Dendritic cell treated with granulocyte-macrophage colony-stimulating factor and Interleukin-4, amounts not matched to agents 40 ng/mL and 50 ng/mL, for 4 days (primary cell): ENCODE measurements around the gene FYCO1.
"Not testable (repeated sequence)": the region's sequence is repeated elsewhere in the genome, so short reads cannot be mapped to it uniquely, and the experiment has no call there.

Source experiments
- H3K27ac Mint-ChIP-seq: one replicate; pipeline ENCODE4 v1.8.0; 2022; ENCODE audit warnings: mild to moderate bottlenecking, mixed read lengths
- H3K27me3 Mint-ChIP-seq: one replicate; pipeline ENCODE4 v1.8.0; 2022; ENCODE audit warnings: mild to moderate bottlenecking, mixed read lengths
- H3K36me3 Mint-ChIP-seq: one replicate; pipeline ENCODE4 v1.8.0; 2022; ENCODE audit warnings: low read depth, mixed read lengths
- H3K4me1 Mint-ChIP-seq: one replicate; pipeline ENCODE4 v1.8.0; 2022; ENCODE audit warnings: low read depth, mixed read lengths
- H3K4me3 Mint-ChIP-seq: one replicate; pipeline ENCODE4 v1.8.0; 2022; ENCODE audit warnings: mild to moderate bottlenecking, moderate library complexity, mixed read lengths
- H3K9me3 Mint-ChIP-seq: one replicate; pipeline ENCODE4 v1.8.0; 2022; ENCODE audit warnings: mixed read lengths
- intact Hi-C: fragments of 100-400 bp; cut with micrococcal nuclease; formaldehyde crosslinking; loops from one replicate; pipeline ENCODE4 v1.15.0; 2022

Gene FYCO1

GRCh38 chr3:45997942-45998341, 2.3 kb upstream of the FYCO1 start:
- H3K36me3 Mint-ChIP-seq = peaks cover 8% of the 10 kb centered on the region
- no peak overlapping the region for H3K4me3 Mint-ChIP-seq
- H3K27me3 Mint-ChIP-seq = peaks cover 4% of the 10 kb centered on the region
- intact Hi-C loops = loop anchor here (10.0 kb wide), 1 partner anchor 57 kb away; no protein-coding TSS in a partner anchor
- no peaks in the 10 kb centered on the region for H3K9me3 Mint-ChIP-seq
- H3K27ac Mint-ChIP-seq = no peak overlapping the region
- peaks cover 36% of the 10 kb centered on the region for H3K4me1 Mint-ChIP-seq

- H3K4me3 Mint-ChIP-seq, H3K27me3 Mint-ChIP-seq, H3K27ac Mint-ChIP-seq, H3K9me3 Mint-ChIP-seq, H3K36me3 Mint-ChIP-seq: not testable (repeated sequence)
- peaks cover 40% of the 10 kb centered on the region for H3K4me1 Mint-ChIP-seq
- intact Hi-C loops = loop anchor here (10.0 kb wide), 1 partner anchor 57 kb away; no protein-coding TSS in a partner anchor
Measured at GRCh38 chr3:45997499-45997898, 1.9 kb upstream of the FYCO1 start.

- Mint-ChIP-seq H3K9me3 (no peaks in the 10 kb centered on the region), H3K4me1 (peaks cover 55% of the 10 kb centered on the region)
- intact Hi-C loops = loop anchor here (10.0 kb wide), 1 partner anchor 60 kb away; no protein-coding TSS in a partner anchor
Measured at GRCh38 chr3:45994419-45995235, 997 bp downstream of the FYCO1 start.

GRCh38 chr3:45993421-45994027, 2.1 kb downstream of the FYCO1 start:
- no peaks in the 10 kb centered on the region for H3K9me3 Mint-ChIP-seq
- peaks cover 1% of the 10 kb centered on the region for H3K27me3 Mint-ChIP-seq
- no peak overlapping the region for H3K27ac Mint-ChIP-seq
- intact Hi-C loops = loop anchor here (10.0 kb wide), 1 partner anchor 61 kb away; no protein-coding TSS in a partner anchor
- peaks cover 62% of the 10 kb centered on the region for H3K4me1 Mint-ChIP-seq
- H3K36me3 Mint-ChIP-seq = peaks cover 8% of the 10 kb centered on the region
- H3K4me3 Mint-ChIP-seq = no peak overlapping the region

More at GRCh38 chr3:45994419-45995235, 997 bp downstream of the FYCO1 start:
- H3K4me3 Mint-ChIP-seq = peak overlapping the region; percentile 83
- H3K36me3 Mint-ChIP-seq = peaks cover 8% of the 10 kb centered on the region
- H3K27me3 Mint-ChIP-seq = peaks cover 2% of the 10 kb centered on the region
- peak overlapping the region; percentile 93 for H3K27ac Mint-ChIP-seq

GRCh38 chr3:45992821-45993221, 2.8 kb downstream of the FYCO1 start:
- Mint-ChIP-seq H3K4me1 (peaks cover 69% of the 10 kb centered on the region), H3K27ac (no peak overlapping the region), H3K9me3 (no peaks in the 10 kb centered on the region), H3K36me3 (peaks cover 8% of the 10 kb centered on the region), H3K4me3 (no peak overlapping the region), H3K27me3 (peaks cover 1% of the 10 kb centered on the region)
- intact Hi-C loops = loop anchor here (10.0 kb wide), 1 partner anchor 62 kb away; no protein-coding TSS in a partner anchor

- Mint-ChIP-seq H3K9me3 (no peaks in the 10 kb centered on the region), H3K36me3 (peaks cover 8% of the 10 kb centered on the region), H3K27ac (no peak overlapping the region), H3K4me1 (peaks cover 74% of the 10 kb centered on the region), H3K4me3 (no peak overlapping the region), H3K27me3 (peaks cover 4% of the 10 kb centered on the region)
- intact Hi-C loops = loop anchor here (10.0 kb wide), 1 partner anchor 63 kb away; no protein-coding TSS in a partner anchor
Measured at GRCh38 chr3:45992133-45992729, 3.4 kb downstream of the FYCO1 start.

GRCh38 chr3:45991341-45991740, 4.3 kb downstream of the FYCO1 start:
- Mint-ChIP-seq H3K27ac (no peak overlapping the region), H3K4me1 (peaks cover 71% of the 10 kb centered on the region), H3K4me3 (no peak overlapping the region), H3K27me3 (peaks cover 4% of the 10 kb centered on the region), H3K9me3 (no peaks in the 10 kb centered on the region), H3K36me3 (peaks cover 8% of the 10 kb centered on the region)
- intact Hi-C loops = loop anchor here (10.0 kb wide), 1 partner anchor 63 kb away; no protein-coding TSS in a partner anchor

- no peak overlapping the region for H3K4me3 Mint-ChIP-seq
- peaks cover 61% of the 10 kb centered on the region for H3K4me1 Mint-ChIP-seq
- H3K36me3 Mint-ChIP-seq = peaks cover 2% of the 10 kb centered on the region
- peaks cover 4% of the 10 kb centered on the region for H3K27me3 Mint-ChIP-seq
- no peak overlapping the region for H3K27ac Mint-ChIP-seq
- intact Hi-C loops = loop anchor here (10.0 kb wide), 1 partner anchor 65 kb away; no protein-coding TSS in a partner anchor
- H3K9me3 Mint-ChIP-seq = no peaks in the 10 kb centered on the region
Measured at GRCh38 chr3:45990181-45990580, 5.4 kb downstream of the FYCO1 start.

- peaks cover 53% of the 10 kb centered on the region for H3K4me1 Mint-ChIP-seq
- H3K27me3 Mint-ChIP-seq = peaks cover 4% of the 10 kb centered on the region
- intact Hi-C loops = no loop called here
- no peak overlapping the region for H3K4me3 Mint-ChIP-seq
- peaks cover 14% of the 10 kb centered on the region for H3K36me3 Mint-ChIP-seq
- no peak overlapping the region for H3K27ac Mint-ChIP-seq
- H3K9me3 Mint-ChIP-seq = no peaks in the 10 kb centered on the region
Measured at GRCh38 chr3:45988804-45989203, 6.8 kb downstream of the FYCO1 start.

GRCh38 chr3:45988362-45988761, 7.3 kb downstream of the FYCO1 start:
- peaks cover 51% of the 10 kb centered on the region for H3K4me1 Mint-ChIP-seq
- H3K4me3 Mint-ChIP-seq = no peak overlapping the region
- H3K27me3 Mint-ChIP-seq = peaks cover 4% of the 10 kb centered on the region
- intact Hi-C loops = no loop called here
- H3K9me3 Mint-ChIP-seq = no peaks in the 10 kb centered on the region
- H3K27ac Mint-ChIP-seq = no peak overlapping the region
- peaks cover 18% of the 10 kb centered on the region for H3K36me3 Mint-ChIP-seq

GRCh38 chr3:45987368-45988291, 8.0 kb downstream of the FYCO1 start:
- Mint-ChIP-seq H3K4me3 (no peak overlapping the region), H3K9me3 (no peaks in the 10 kb centered on the region), H3K27ac (no peak overlapping the region), H3K36me3 (peaks cover 26% of the 10 kb centered on the region), H3K27me3 (peaks cover 4% of the 10 kb centered on the region), H3K4me1 (peaks cover 44% of the 10 kb centered on the region)
- intact Hi-C loops = no loop called here

- Mint-ChIP-seq H3K27me3 (peaks cover 3% of the 10 kb centered on the region), H3K27ac (no peak overlapping the region), H3K36me3 (peaks cover 28% of the 10 kb centered on the region), H3K9me3 (no peaks in the 10 kb centered on the region), H3K4me1 (peaks cover 35% of the 10 kb centered on the region), H3K4me3 (no peak overlapping the region)
- intact Hi-C loops = no loop called here
Measured at GRCh38 chr3:45986303-45986982, 9.2 kb downstream of the FYCO1 start.
